KG1 (cell line): ENCODE results near the gene STH.

Source experiments
- DNase-seq: peaks from one replicate; lab custom pipeline; 2025; lab: John Stamatoyannopoulos, UW

STH gene

DNA sequence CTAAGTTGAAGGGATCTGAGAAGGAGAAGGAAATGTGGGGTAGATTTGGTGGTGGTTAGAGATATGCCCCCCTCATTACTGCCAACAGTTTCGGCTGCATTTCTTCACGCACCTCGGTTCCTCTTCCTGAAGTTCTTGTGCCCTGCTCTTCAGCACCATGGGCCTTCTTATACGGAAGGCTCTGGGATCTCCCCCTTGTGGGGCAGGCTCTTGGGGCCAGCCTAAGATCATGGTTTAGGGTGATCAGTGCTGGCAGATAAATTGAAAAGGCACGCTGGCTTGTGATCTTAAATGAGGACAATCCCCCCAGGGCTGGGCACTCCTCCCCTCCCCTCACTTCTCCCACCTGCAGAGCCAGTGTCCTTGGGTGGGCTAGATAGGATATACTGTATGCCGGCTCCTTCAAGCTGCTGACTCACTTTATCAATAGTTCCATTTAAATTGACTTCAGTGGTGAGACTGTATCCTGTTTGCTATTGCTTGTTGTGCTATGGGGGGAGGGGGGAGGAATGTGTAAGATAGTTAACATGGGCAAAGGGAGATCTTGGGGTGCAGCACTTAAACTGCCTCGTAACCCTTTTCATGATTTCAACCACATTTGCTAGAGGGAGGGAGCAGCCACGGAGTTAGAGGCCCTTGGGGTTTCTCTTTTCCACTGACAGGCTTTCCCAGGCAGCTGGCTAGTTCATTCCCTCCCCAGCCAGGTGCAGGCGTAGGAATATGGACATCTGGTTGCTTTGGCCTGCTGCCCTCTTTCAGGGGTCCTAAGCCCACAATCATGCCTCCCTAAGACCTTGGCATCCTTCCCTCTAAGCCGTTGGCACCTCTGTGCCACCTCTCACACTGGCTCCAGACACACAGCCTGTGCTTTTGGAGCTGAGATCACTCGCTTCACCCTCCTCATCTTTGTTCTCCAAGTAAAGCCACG lies 28.3 kb downstream of the STH start:
- DNase-seq, result no peak

- no peak for DNase-seq
Observed at GRCh38 chr17:46027976-46028325, 28.9 kb downstream of the STH start.

DNA sequence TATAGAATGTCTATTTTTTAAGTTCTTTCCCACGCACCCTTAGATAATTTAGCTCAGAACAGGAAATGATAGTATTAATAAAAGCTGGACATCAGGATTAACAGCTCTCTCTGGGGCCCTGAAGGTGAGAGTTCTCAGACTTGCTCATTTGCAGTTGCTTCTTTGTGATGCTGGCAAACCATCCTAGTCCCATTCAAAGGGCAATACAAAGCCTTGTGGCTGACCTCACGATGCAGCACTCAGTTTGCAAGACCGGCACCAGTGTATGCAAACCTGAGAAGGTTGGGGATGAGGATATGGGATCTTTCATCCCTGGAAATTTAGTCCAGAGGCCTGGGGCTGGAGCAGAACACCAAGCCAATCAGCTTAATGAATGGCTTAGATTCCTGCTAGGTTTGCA lies 29.3 kb downstream of the STH start:
- no peak for DNase-seq

DNA sequence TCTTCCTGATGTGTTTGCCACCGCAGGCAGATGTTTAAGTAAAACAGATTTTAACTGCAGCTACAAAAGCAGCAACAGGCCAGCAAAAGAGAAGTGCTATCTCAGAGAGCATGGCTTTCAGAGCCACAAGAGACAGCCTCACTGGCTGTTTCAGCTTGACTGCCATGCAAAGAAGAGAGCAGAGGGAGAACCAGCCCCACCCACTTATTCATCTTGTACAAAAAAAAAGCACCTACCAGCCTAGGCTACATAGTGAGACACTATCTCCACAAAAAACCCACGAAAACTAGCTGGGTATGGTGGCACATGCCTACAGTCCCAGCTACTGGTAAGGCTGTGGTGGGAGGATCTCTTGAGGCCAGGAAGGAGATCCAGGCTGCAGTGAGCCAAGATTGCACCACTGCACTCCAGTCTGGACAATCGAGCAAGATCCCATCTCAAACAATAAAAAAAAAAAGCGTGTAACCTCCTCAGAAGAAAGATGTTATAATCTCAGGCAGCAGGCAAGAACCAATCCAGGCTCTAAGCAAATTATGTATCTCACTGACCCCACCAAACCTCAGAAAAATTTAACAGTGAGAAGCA lies 30.0 kb downstream of the STH start:
- no peak for DNase-seq

DNA sequence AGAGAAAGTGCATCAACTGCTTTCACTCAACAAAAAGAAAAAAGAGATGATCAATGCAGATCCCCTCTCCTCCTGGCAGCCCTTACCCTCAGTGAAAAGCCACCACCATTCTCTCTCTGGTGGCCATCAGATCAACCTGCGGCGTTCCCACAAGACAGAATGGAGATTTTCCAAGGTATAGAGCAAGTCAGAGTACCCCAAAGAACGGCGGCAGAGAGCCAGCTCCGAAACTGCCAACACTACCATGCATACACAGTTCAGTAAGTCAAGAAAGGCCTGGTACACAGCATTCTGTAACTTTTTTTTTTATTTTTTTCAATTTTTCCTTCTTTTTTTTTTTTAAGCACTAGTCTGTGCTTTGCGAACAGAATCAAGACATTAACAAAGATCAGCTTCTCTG lies 30.6 kb downstream of the STH start:
- no peak for DNase-seq

DNA sequence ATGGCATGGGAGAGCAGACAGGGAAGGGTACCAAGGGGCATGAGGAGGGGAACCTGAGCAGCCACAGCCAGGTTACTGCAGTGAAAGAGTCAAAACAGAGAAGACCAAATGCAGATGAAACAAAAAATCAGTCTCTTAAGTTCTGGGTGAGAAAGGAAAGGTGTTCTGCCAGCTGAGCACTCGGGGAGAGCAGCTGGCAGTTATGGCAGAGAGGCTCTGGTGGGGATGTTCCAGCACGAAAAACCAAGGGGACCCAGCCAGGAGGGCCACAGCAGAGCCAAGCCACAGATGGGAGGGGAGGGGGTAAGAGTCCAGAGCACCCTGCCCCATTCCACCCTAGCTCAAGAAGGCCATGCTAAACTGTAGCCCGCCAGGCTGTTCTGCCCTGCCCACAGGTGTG lies 31.7 kb downstream of the STH start:
- no peak for DNase-seq

DNA sequence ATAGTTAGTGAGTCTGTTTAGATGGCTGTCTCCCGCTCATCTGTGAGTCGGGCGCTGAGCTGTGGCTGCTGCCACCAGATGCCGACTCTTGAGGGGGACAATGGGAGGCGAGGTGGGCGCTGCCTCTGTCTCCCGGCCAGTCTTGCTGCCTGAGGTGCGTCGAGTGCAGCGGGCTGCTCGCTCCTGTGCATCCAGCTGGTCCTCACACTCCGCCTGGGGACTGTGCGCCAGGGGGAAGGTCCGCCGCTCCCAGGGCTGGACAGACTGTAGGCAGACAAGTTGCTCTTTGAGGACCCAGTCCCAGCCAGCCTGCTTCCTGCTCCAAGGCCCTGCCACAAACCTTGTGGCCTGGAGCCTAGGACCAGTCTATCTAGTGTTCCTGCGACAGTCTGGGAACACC lies 32.4 kb downstream of the STH start:
- no peak for DNase-seq

DNA sequence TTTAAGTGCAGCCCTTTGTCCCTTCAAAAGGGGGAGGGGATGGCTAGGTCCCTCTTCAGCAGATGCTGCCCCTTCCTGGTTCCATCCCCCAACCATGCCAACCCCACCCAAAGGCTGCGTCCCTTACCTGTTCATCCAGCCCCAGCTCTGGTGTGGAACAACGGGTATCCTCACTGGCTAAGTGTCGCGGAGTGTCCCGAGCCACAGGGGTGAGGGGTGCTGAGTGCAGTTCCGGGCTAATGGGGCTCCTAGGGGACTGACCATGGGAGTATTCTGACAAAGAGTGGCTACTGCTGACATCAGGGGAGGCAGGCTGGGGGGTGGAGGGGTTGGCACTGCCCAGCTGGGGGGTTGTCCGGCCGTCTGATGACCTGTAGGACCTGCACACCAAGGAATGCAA lies 32.9 kb downstream of the STH start:
- no peak for DNase-seq

DNA sequence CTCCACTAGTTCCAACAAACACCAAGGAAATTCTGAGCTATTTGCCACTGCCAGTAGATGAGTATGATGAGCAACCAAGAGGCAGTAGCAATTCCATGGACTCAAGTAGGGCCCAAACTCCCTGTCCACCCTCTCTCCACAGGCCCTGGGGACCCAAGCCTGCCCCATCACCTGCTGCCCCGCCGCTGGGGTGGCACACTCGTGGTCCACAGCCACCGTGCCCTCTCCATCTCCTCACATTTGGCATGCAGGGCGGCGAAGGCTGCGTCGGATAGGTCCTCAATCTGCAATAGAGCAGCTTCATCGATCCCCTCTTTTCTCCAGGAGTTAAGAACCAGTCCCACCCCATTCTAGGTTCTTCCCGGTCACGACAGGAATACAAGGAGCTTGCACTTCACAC lies 33.9 kb downstream of the STH start:
- no peak for DNase-seq

DNA sequence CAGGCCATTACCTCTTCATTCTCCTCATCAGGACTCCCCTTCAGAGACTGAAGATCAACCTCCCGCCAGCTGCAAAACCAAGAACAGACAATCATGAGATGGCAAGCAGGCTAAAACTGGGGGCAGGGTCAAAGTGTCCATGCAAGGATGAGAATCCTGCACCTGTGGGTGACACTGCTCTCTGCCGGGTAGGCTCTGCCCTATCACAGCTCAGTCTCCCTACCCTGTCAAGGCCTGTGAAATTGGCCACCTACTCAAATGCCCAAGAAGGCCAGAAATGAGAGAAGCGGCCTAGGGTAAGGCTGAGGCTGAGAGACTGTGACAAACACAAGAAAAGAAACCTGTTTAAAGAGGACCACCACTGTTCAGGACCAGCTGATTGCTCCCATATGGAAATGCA lies 34.3 kb downstream of the STH start:
- DNase-seq, result no peak

GRCh38 chr17:46035112-46035818 lies 36.2 kb downstream of the STH start:
- DNase-seq, result no peak

DNA sequence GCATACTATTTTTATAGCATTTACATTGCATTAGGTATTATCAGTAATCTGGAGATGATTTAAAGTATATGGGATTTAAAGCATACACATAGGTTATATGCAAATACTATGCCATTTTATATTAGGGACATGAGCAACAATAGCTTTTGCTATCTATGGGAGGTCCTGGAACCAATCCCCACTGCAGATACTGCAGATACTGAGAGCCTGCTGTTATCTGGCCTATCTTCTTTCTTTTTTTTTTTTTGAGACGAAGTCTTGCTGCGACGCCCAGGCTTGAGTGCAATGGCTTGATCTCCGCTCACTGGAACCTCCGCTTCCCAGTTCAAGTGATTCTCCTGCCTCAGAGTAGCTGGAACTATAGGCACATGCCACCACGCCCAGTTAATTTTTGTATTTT lies 37.4 kb downstream of the STH start:
- DNase-seq, result no peak

DNA sequence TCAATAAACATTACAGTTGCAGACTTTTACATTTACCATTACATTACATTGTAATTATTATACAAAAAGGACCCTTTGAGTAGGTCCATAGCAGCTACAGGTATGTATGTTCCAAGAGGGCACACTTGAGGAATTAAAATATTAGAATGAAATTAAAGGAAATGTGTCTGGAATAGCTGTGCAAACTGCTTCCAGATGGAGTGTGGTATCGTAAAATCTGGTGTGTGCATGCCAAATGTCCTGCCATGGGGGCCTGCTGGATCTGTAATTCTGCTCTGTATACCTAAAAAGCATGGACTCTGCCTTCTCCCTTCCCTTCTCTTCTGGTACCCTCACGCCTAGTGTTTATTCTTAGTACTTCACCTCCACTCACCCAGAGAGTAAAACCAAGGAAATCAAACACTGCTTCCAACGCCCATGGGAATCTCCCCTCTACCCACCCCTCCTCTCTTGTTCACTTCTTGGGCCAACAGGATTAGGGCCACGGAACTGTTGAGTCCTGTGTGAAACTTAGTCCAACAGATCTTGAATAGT lies 38.7 kb downstream of the STH start:
- DNase-seq, result no peak

GRCh38 chr17:46038414-46038813 lies 39.4 kb downstream of the STH start:
- DNase-seq, result no peak

GRCh38 chr17:46038937-46039336 lies 39.9 kb downstream of the STH start:
- no peak for DNase-seq

GRCh38 chr17:46039592-46040186 lies 40.6 kb downstream of the STH start:
- no peak for DNase-seq

- DNase-seq, result no peak
Observed at GRCh38 chr17:46042246-46042645, 43.2 kb downstream of the STH start.

GRCh38 chr17:46042925-46043324 lies 43.9 kb downstream of the STH start:
- DNase-seq, result no peak

DNA sequence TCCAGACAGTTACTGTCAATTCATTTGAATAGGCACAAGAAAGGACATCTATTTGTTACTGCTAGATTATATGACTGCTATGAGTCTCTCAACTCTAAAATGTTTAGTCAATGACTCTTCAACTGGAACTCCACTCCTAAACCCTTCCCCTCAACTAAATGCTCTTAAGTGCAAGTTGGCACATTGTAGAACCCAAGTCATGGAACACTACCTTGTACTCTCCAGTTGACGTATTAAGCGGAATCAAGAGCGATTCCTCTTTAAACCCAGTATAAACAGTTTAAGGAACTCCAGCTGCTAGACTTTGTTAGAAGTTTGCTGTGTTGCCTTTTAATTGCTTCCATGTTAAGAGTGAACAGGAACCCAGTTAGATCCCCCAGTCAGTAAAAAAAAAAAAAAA lies 44.6 kb downstream of the STH start:
- DNase-seq, result no peak

- no peak for DNase-seq
Observed at GRCh38 chr17:46044286-46044928, 45.4 kb downstream of the STH start.

DNA sequence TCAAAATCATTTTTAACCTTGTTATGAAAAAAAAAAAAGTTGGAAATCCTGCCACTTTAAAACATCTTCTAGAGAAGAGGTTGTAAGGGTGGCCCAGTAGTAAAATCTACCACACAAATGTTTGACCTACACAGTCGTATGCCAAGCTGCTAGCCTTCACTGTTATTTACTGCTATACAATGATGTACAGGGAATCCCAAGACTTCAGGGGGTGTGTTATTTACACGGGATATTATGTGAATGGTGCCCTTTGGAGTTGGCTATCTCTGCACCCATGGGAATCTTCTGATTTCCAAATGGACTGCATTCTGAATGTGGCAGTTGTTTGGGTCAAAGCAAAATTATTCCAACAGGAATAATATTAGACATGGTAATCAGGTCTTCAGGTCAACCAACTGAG lies 45.9 kb downstream of the STH start:
- no peak for DNase-seq

- DNase-seq, result no peak
Observed at GRCh38 chr17:46045639-46046038, 46.6 kb downstream of the STH start.
